H1 (cell line): ENCODE measurements around the gene TAS2R40.

Experiments used
- ASH2L ChIP-seq: fragments of 200-600, 300-600 bp; sonication (generic); IDR thresholded peaks from one replicate; pipeline ENCODE4 v1.7.1; 2017; ENCODE audit warnings: low read length
- CBX8 ChIP-seq: fragments of 300-800, 300-1000 bp; sonication (generic); IDR thresholded peaks from 2 replicates; pipeline ENCODE4 v1.7.1; 2016; ENCODE audit warnings: low read depth, low read length, borderline replicate concordance
- CHD2 ChIP-seq: IDR thresholded peaks from 2 replicates; pipeline ENCODE4 v1.6.1; 2012; ENCODE audit warnings: low read length, improper control_type of control experiment
- EZH2 ChIP-seq: fragments of 200-600 bp; sonication (generic); IDR thresholded peaks from 2 replicates; pipeline ENCODE4 v1.7.1; 2012; ENCODE audit warnings: low read depth, mild to moderate bottlenecking, moderate library complexity, low read length, inconsistent platforms; ENCODE audit not compliant: severe bottlenecking
- FOSL1 ChIP-seq: IDR thresholded peaks from 2 replicates; pipeline ENCODE4 v1.6.1; 2011; ENCODE audit warnings: mild to moderate bottlenecking, low read depth, low read length, moderate library complexity; ENCODE audit not compliant: insufficient read depth
- MAFK ChIP-seq: IDR thresholded peaks from 2 replicates; pipeline ENCODE4 v1.6.1; 2012; ENCODE audit warnings: low read depth, mild to moderate bottlenecking, improper control_type of control experiment, low read length
- POLR2A ChIP-seq, 2 experiments: IDR thresholded peaks; 1 replicate in 1 of 2; 2 replicates in 1 of 2; pipeline ENCODE4 v1.6.1; 2011; ENCODE audit warnings: low read depth in 2 of 2, low read length in 2 of 2, mild to moderate bottlenecking in 2 of 2; ENCODE audit errors: control extremely low read depth in 1 of 2
- POLR2AphosphoS5 ChIP-seq: IDR thresholded peaks from 2 replicates; pipeline ENCODE4 v1.6.1; 2011; ENCODE audit warnings: low read depth, low read length
- TBP ChIP-seq: IDR thresholded peaks from 2 replicates; pipeline ENCODE4 v1.6.1; 2011; ENCODE audit warnings: low read depth, low read length, improper control_type of control experiment
- TEAD4 ChIP-seq: IDR thresholded peaks from 2 replicates; pipeline ENCODE4 v1.6.1; 2012; ENCODE audit warnings: low read depth, low read length, inconsistent platforms, mixed read lengths
- YY1 ChIP-seq: IDR thresholded peaks from 2 replicates; pipeline ENCODE4 v1.6.1; 2011; ENCODE audit warnings: low read depth, mild to moderate bottlenecking, low read length
- TF ChIP-seq, protein P1 (sequence below), 3 experiments: IDR thresholded peaks; 1 replicate in 2 of 3; 2 replicates in 1 of 3; pipeline versions ENCODE4 v1.5.1 to v1.6.1; 2011; ENCODE audit warnings: low read length in 3 of 3, mild to moderate bottlenecking in 3 of 3, inconsistent platforms in 2 of 3, low read depth in 1 of 3, moderate library complexity in 1 of 3; ENCODE audit not compliant: insufficient read depth in 1 of 3; ENCODE audit errors: control extremely low read depth in 1 of 3
- TF ChIP-seq, protein P2 (sequence below): IDR thresholded peaks from 2 replicates; pipeline ENCODE4 v1.6.1; 2012; ENCODE audit warnings: low read length, inconsistent platforms

DNA sequence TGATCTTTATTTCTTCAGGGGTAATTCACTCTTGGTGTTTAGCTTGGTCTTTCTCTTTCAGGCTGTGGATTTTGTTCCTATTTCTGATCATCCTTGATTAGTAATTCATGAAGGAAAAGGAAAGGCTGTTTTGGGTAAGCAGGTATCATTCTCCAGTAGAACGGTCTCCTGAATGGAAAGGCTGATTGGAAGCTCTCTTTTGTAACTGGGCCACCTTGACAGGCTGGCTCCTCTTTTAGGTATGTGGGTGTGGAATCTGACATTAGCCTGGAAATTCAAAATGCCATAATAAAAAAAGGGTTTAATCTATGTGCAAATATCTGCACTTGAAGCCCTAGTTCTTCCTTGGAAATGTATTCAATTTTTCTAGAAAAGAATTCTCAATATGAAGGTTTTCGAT, 19.7 kb upstream of the TAS2R40 start:
- TF ChIP-seq, protein P1, sequence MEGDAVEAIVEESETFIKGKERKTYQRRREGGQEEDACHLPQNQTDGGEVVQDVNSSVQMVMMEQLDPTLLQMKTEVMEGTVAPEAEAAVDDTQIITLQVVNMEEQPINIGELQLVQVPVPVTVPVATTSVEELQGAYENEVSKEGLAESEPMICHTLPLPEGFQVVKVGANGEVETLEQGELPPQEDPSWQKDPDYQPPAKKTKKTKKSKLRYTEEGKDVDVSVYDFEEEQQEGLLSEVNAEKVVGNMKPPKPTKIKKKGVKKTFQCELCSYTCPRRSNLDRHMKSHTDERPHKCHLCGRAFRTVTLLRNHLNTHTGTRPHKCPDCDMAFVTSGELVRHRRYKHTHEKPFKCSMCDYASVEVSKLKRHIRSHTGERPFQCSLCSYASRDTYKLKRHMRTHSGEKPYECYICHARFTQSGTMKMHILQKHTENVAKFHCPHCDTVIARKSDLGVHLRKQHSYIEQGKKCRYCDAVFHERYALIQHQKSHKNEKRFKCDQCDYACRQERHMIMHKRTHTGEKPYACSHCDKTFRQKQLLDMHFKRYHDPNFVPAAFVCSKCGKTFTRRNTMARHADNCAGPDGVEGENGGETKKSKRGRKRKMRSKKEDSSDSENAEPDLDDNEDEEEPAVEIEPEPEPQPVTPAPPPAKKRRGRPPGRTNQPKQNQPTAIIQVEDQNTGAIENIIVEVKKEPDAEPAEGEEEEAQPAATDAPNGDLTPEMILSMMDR (IDR thresholded peaks at IDR 0.05; ENCODE audit: control extremely low read depth in 1 of 3, insufficient read depth in 1 of 3, low read depth in 1 of 3, low read length in 3 of 3): no peak
- TF ChIP-seq MAFK: no peak
- no peak for TF ChIP-seq CHD2
- TF ChIP-seq, protein P2, sequence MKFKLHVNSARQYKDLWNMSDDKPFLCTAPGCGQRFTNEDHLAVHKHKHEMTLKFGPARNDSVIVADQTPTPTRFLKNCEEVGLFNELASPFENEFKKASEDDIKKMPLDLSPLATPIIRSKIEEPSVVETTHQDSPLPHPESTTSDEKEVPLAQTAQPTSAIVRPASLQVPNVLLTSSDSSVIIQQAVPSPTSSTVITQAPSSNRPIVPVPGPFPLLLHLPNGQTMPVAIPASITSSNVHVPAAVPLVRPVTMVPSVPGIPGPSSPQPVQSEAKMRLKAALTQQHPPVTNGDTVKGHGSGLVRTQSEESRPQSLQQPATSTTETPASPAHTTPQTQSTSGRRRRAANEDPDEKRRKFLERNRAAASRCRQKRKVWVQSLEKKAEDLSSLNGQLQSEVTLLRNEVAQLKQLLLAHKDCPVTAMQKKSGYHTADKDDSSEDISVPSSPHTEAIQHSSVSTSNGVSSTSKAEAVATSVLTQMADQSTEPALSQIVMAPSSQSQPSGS: no peak
- no peak for TF ChIP-seq POLR2AphosphoS5
- TF ChIP-seq TBP: no peak
- no peak for TF ChIP-seq POLR2A (IDR thresholded peaks at IDR 0.05; ENCODE audit: control extremely low read depth in 1 of 2, low read depth in 2 of 2, low read length in 2 of 2)
- TF ChIP-seq TEAD4: no peak
- TF ChIP-seq CBX8: no peak
- no peak for TF ChIP-seq YY1
- no peak for TF ChIP-seq ASH2L
- no peak for TF ChIP-seq EZH2
- no peak for TF ChIP-seq FOSL1
